Measurements from ENCODE around the gene USH1C.

Gene USH1C

DNA sequence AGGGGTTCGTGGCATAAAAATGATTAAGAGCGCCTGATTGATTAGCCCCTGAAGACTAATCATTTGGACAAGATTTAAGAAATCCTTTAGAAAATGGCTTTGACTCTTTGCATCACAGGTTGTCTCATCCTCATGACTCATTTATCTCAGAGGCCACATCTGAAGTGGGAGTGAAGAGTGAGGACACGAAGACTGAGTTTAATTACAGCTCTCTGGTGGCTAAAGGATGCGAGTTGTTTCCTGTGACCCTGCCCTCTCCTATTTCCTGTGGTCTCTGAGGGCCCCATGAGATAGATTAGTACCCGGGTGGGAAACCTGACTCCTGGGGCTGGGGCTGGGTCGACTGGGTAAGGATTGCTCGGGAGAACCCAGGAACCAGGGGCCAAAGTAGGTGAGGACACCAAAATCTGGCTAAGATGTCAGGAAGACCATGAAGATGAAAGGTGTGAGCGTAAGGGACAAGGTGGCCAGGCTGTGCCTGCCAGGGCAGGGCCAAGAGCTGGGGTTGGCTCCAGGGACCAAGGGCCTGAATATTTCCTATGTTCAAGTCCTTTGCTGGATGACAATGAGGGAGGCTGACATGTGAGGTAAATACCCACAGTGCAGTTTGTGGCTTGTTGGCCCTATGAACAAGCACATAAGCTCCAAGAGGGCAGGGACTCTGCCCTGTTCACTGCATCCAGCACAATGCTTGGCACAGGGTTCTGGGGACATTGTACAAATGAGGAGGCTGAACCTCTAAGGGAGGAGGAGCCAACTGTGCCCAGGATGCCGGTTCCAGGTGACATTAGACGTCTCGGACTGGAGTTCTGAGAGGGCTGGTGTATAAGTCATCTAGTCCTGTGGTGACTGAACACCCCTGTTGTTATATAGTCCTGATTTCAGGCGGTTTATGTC lies 6.5 kb upstream of the USH1C start:
- no peak for FAIRE-seq
- no peak for DNase-seq (ENCODE audit: low spot score)

DNA sequence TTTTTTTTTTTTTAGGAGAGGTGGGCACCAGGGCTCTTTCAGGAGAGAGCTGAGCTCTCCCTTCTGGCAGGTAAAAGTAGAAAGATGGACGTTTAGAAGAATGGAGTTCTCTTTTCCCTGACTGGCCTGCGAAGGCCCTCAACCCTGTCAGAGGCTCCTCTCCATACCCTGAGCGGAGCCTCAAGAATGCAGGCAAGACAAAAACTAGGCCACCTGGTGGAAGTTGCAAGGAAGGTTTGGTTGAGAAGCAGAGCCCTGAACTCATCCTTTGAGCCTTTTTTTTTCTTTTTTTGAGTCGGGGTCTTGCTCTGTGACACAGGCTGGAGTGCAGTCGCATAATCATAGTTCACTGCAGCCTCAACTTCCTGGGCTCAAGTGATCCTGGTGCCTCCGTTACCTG lies 4.2 kb upstream of the USH1C start:
- DNase-seq (ENCODE audit: low spot score) (no peak), FAIRE-seq (no peak)

DNA sequence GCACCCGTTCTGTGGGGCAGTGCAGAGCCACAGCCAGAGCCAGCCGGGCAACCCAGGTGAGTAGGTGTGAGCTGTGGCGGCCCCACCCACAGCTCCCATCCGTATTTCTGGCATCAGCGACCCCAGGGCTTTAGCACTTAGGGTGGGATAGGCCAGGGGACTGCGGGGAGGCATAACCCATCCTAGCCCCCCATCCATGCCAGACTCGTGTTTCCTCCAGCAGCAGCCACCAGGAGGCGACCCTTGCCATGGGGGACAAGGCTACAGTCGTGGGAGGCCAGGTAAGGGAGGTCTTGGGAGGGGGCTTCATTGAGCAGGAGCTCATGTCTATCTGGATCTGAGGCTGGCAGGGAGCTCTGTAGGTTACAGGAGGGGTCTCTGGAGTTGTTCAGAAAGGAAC lies 3.7 kb upstream of the USH1C start:
- FAIRE-seq (no peak), DNase-seq (ENCODE audit: low spot score) (no peak)

DNA sequence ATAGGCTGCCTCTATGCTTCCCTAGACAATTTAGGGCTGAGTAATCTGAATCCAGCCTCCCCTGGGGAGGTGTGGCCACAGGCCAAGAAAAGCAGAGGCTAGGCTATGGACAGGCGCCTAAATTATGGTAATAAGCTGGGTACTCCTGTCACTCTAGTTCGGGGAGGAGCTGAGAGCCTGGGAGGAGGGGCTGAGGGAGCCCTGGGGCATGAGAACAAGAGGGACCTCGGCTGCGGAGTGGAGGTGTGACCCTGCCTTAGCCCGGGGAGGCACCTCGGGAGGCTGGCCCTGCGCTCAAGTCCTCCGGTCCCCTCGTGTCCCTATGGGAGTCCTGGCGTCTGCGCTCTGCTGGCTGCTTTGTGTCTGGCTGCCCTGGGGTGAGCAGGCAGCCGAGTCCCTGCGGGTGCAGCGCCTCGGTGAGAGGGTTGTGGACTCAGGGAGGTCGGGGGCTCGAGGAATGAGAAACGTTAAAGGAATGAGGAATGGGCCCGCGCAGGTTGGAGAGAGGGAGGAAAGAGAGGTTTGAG lies 2.9 kb upstream of the USH1C start, which contains the start of gene OTOG:
TSS of gene OTOG (plus strand) at position 209 of the 527 bp plus-strand sequence. CDS start at position 323, 114 bp downstream.
- no peak for FAIRE-seq
- DNase-seq (ENCODE audit: low spot score): no peak

DNA sequence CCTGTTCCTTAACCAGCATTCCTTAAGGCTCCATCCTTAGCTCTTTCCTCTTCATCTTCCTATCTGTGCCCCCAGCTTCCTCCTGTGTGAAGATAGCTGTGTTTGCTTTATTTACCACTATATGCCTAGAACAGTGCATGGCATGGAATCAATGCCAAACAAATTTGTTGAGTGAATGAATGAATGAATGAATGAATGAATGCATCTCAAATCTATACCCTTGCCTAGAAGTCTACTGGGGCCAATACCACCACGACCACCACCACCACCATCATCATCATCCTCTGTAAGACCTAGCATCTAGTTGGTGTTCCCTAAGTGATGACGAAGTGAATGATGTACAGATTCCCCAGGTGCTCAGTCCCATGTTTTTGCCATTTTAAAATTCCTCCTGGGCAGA lies 2.0 kb upstream of the USH1C start:
- DNase-seq (ENCODE audit: low spot score) (no peak), FAIRE-seq (no peak)

DNA sequence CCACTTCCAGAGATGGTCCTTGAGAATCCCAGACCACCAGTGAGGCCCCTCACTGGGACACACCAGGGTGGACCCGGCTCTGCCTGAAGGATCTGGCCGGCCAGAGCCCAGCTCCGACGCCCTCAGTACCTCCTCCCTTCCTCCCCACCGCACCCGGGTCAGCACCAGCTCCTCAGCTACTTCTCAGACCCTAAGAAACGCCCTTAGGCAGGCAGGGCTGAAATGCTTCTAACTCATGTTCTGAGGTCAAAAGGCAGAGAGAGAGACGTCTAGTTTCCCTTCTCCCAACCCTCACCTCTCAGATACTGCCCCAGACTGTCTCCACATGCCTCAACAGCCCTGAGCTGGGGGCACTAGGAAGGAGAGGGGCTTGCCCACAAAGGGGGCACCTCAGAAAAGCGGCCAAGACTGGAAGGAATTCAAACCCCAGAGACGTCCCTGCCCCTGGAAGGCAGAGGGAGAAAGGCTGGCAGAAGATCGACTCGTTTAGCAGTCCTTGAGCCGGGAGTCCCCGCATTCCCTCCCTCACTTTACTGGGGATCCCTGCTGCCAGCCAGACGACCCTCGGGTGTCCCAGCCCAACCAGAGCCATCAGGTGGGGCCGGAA lies 539 bp downstream of the USH1C start:
- no peak for FAIRE-seq

DNA sequence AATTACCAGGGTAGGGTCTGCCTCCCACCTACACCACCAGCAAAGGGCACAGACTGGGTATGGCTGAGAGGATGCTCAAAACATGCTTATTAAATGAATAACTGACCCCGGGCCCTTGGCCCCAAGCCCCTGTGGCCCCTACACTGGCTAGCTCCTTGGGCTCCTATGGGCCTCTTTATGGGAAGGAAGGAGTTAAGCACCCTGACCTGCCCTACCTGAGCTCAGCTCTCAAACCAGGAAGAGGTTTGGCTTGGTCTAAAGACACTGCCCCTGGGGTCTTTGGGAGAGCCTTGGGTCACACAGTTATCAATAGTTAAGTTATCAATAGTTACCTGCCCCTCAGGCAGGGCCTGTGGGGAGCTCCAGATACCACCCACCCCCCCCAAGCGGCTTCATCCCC lies 1.2 kb downstream of the USH1C start:
- no peak for FAIRE-seq

More for the DNA sequence above, 539 bp downstream of the USH1C start:
- DNase-seq (ENCODE audit: low spot score): no peak

DNA sequence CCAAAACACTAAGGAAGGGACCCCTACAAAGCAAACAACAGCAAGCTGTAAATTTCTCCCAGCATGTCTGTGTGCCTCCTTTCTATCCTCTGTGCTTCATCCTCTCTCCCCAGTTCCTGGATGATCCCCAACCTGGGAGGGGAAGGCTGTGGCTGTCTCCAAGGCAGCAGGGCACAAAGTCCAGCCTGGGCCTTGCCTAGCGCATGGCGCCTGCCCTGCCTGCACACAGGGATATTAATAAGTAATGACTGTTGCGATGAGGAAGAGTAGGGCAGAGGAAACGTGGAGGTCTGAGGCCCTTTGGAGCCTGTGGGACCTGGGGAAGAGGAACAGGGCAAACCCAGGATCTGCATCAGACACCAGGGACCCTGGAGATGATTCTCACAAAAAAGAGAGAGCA lies 2.0 kb downstream of the USH1C start:
- FAIRE-seq (no peak), DNase-seq (ENCODE audit: low spot score) (no peak)

More for the DNA sequence above, 1.2 kb downstream of the USH1C start:
- no peak for DNase-seq (ENCODE audit: low spot score)

DNA sequence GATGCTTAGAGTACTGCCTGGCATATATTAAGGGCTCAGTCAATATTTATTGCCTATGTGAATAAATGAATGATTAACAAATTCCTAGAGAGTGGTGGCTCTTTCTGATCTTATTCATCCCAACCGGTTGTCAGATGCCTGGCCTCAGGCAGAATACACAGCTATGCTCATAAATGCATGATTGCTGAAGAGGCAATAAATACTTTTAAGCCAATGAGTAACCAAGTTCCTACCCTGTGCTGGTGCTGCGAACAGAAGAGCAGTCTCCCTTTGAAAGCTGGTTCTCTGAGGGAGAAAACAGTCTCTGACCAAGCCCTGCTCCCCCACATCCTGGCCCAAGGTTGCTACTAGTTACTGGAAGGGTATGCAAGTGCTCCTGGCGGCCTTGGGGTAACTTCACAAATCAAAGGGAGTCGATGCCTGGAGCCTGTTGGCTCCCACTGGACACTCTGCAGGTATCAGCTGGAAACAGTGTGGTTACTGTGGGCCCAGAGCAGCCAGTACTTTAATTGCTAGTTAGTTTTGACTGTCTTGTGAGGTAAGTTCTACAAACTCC lies 2.8 kb downstream of the USH1C start:
- DNase-seq (ENCODE audit: low spot score) (no peak), FAIRE-seq (no peak)

DNA sequence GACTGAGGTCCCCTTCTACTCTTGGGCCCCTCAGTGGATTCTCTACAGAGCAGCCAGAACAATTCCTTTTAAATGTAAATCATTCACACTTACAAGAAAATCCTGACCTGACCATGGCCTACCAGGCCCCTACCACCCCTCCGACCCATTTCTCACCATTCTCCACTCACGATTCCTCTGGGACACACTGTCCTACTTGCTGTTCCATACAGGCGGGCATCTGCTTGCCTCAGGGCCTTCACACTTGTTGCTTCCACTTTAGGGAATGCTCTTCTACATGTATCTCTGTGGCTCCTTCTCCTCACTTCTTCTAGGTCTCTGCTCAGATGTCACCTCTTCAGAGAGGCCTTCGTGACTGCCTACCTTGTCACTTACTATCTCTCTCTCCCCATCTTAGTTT lies 3.4 kb downstream of the USH1C start:
- no peak for FAIRE-seq
- no peak for DNase-seq (ENCODE audit: low spot score)

DNA sequence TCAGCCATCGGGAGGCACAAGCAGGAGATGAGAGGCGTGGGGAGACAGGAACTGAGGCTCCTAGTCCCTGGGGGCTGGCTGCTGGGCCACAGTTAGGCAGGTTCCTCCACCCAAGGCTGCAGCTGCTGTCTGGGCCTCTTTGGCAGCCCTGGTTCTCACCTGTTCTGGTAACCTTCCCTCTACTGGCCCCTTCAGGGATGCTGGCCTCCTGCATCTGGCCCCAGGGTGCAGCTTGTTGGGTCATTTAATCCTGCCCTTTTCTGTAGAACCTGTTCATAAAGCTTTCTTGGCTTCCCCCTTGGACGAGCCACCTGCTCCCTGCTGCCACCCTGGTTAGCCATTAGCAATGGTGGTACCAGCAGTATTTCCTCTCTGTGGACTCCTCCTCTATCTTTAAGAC lies 5.5 kb downstream of the USH1C start:
- FAIRE-seq: no peak
- DNase-seq (ENCODE audit: low spot score): no peak

DNA sequence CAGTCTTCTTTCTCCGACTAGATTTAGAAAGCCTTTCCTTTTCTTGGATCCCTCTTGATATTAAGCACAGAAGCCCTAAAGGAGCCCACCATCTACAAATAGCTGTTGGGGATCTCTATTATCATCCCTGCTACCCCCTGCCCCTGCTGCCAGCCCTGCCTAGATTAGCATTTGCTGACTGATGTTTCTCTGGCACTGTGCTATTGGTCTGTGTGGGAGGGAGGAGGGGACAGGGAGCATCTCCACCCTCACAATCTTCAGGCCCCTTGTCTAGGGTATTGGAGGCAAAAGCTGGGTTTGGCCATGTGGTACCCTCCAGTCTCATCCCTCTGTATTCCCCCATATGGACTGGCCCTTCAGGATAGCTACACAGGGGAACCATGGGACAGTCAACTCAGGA lies 6.2 kb downstream of the USH1C start:
- DNase-seq (ENCODE audit: low spot score) (no peak), FAIRE-seq (no peak)

DNA sequence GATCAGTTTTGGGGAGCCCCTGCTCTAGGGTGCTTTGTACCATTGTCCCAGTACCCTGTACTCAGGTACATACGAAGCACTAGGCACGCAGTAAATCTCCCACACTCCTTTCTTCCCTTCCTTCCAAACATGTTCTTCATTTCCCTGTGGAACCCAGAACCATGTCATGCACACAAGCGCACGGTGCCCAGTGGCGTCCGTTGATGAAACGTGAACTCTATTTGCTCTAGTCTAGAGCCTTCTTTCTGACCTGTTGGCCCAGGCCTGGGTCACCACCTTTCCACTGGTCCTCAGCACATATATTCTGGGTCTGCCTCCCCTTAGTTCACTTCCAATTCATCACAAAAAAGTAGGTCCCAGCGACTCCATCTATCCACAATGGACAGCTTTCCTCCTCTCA lies 7.0 kb downstream of the USH1C start:
- FAIRE-seq: no peak
- no peak for DNase-seq (ENCODE audit: low spot score)

DNA sequence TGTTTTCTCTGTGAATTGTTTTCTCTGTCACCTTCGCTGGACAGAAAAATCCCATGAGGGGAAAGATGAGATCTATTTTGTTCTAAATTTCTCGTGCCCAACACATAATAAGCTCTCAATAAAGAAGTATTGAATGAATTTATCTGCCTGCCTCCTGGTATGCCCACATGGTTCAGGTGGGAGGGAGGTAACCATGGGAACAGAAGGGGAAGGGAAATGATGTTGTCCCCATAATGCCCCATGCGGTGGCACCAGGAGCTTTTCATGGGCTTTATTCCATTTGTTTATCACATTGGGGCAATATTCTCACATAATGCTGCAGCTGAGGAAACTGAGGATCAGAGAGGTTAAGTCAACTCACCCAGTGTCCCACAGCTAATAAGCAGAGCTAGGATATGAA lies 8.7 kb downstream of the USH1C start:
- FAIRE-seq: no peak

DNA sequence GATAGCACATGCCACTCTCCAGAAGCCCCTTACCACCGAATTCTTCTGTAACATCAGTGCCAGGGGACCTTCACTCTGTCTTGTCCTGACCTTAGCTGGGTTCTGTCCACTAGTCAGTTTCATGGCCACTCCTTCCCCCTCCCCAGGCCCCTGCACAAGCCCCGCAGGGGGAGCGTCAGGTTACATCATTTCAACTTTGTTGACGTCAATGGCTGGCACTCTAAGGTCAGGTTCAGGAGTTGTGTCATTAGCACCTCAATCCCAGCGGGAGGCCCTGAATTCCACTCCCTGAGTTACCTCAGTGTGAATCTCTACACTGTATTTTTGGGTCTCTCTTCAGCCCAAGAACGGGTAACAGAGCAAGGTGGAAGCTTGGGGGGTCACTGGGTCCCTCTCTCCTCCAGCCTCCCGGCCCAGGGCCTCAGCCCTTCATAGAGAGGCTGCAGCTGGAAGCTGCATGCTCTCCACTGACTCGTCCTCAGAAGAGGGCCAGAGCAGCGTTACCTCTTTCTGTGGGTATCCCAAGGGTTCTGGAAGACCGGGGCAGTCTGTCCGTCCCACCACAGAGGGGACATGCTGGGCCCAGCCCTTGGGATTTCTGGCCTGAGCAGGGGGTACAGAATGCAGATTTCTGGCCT lies 10.3 kb downstream of the USH1C start:
- FAIRE-seq (no peak), DNase-seq (ENCODE audit: low spot score) (no peak)

More for the DNA sequence above, 8.7 kb downstream of the USH1C start:
- no peak for DNase-seq (ENCODE audit: low spot score)

DNA sequence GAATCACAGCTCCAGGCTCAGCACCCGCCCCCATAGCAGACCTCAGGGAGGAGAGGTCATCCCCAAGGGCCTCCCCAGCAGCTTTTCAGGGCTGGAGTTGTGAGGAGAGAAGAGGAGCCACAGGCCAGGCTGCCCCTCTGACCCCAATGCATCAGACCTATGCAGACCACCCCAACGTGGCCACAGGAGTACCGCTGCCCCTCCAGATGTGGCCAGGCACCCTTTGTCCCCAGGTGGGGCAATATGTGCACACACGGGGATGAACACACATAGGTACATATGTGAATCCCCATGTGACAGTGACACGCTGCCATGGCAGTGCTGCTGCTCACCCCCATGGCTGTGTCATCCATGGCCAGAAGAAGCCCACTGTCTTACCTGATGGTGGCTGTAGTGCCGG lies 10.9 kb downstream of the USH1C start:
- FAIRE-seq (no peak), DNase-seq (ENCODE audit: low spot score) (no peak)

DNA sequence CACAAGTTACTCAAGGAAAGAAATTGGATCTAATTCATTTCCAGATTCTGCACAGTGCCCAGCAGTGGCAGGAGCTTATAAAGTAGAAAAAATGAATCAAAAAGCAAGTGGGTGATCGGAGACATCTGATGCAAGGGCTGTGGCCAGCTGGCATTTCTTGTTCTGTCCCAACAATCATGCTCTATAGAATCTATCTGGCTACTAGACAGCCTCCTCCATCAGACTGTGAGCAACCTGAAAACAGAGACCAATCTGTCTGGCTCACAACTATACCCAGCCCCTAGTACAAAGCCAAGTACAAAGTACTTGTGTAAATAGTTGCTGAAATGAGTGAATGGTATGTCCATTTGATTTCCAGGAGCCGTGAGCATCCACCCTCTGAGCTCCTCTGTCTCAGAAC lies 11.4 kb downstream of the USH1C start:
- FAIRE-seq: no peak
- no peak for DNase-seq (ENCODE audit: low spot score)

DNA sequence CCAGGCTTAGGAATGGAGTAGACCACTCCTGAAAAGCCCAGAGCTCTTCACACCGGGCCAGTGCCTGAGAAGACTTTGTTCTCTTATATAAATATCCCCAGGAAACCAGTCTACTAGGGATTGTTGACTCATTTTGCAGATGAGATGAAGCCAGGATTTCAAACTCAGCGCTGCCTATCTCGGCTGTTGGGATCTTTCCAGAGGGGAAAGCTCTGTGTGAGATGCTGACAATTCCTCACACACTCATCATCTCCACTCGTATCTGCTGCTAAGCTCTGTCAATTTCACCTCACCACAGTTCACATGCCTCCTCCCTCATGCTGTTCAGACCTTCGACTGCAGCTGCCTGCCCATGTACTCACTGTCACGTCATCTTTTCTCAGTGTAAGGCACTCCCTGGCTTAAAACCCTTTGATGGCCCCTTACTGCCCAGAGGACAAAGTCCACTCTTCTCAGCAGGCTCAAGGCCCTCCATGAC lies 12.5 kb downstream of the USH1C start:
- DNase-seq (ENCODE audit: low spot score) (no peak), FAIRE-seq (no peak)

DNA sequence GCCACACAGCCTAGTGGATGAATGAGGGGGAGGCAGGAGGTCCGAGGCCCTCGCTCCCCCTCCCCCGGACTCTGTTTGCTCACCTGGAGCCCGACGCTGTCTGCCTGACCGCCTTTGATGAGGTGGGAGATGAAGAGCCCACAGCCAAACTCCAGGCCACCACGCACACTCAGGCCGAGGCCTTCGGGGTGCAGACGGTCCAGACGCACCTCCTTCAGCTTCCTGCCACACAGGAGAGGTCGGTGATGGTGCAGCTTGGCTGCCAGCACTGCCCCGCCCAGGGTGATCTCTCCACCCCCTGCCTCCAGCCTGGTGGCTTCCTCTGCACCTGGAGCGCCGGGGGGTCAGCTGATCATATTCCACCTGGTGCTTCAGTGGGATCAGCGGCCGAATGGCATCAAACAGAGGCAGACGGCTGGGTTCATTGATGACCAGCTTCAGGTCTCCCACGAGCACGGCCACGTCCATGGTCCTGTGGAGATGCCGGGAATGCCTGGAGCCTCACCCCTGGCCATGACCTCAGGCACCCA lies 13.1 kb downstream of the USH1C start:
- FAIRE-seq (no peak), DNase-seq (ENCODE audit: low spot score) (no peak)

DNA sequence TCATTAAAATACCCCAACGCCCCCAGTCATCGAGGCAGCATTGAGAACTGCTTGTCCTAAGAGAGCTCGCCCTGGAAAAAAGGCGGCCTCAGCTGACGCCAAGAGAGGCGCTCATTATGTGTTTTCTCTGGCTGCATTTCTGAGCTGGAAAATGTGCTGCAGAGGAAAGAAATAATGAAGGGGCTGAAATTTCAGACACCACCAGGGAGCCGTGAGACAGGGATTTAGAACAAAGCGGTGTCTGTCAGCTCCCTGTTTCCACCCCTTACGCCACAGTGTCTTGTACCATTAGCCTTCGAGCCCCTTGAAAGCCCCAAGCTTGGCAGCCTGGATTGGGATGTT lies 14.4 kb downstream of the USH1C start:
- DNase-seq (ENCODE audit: low spot score): no peak
- FAIRE-seq: no peak
